ENCODE measurements around the gene CFAP77. TPM values are rescaled to one million over a fixed set of nuclear protein-coding genes. Genes with fewer than 3 reads are reported as not detected.
A peak's percentile ranks its signal among the peaks of the same experiment; 100 is the strongest.

Gene CFAP77
- total and polyA plus RNA-seq, 9 of the 15 experiments (the other 6 are each of a cell fraction or from before 2014, with no cell fraction given) = not detected

GRCh38 chr9:132457504-132458236 is 47.7 kb downstream of the CFAP77 start:
- ChIA-PET POLR2A (interaction anchor here (0.6 kb wide), 1 partner anchor 9 kb away, joined by 4 read pairs; no protein-coding TSS in a partner anchor), CTCF (ENCODE audit: low intra/inter-chr PET ratio) (interaction anchor here (0.5 kb wide), 1 partner anchor 364 kb away, joined by 3 read pairs; no protein-coding TSS in a partner anchor)
- 5% methylated on average over 30 of the region's 36 CpGs for WGBS (ENCODE audit: insufficient coverage, low coverage, missing lambda C conversion rate)
- no peaks in the 10 kb centered on the region for H3K36me3 ChIP-seq (ENCODE audit: control insufficient read depth, insufficient read depth, low read length)
- no peak for DNase-seq (ENCODE audit: extremely low read depth in 1 of 4, low spot score in 3 of 4)
- peaks cover 5% of the 10 kb centered on the region; the same call in 1 of the 2 replicates for H4K20me1 ChIP-seq (replicated peaks; ENCODE audit: control insufficient read depth, insufficient read depth, low read length)
- no peak for ATAC-seq
- H3K4me2 ChIP-seq (ENCODE audit: insufficient read depth, low read length) = no peak overlapping the region
- TF ChIP-seq SFPQ (IDR thresholded peaks at IDR 0.05; ENCODE audit: low read depth, low read length) (no peak), CBX8 (IDR thresholded peaks at IDR 0.05; ENCODE audit: borderline replicate concordance, extremely low read depth, low read depth, low read length, poor library complexity, severe bottlenecking) (peak; percentile 24)
- no peaks in the 10 kb centered on the region for H3K79me2 ChIP-seq (ENCODE audit: control insufficient read depth, insufficient read depth, low read length)
- no peaks in the 10 kb centered on the region for H3K9me1 ChIP-seq (ENCODE audit: control insufficient read depth, insufficient read depth, low read length)
- no peak overlapping the region for H3K9ac ChIP-seq (ENCODE audit: insufficient read depth in 1 of 2, low read depth in 2 of 2, low read length in 2 of 2)
- H3K4me3 ChIP-seq = no peak overlapping the region
- no peaks in the 10 kb centered on the region for H3K9me3 ChIP-seq (replicated peaks; ENCODE audit: control insufficient read depth, insufficient read depth, low read depth, low read length)
- H3K27me3 ChIP-seq (ENCODE audit: control insufficient read depth in 2 of 2, insufficient read depth in 2 of 2, low read length in 2 of 2) = peaks cover 59 to 74% of the 10 kb centered on the region in 2 experiments
- intact Hi-C loops (cut with micrococcal nuclease) (no loop called here), in situ Hi-C loops (cut with MboI) (no loop called here)
- BruUV-seq (replicated peaks) = no TSS peak
- no peaks in the 10 kb centered on the region for H3K4me1 ChIP-seq (replicated peaks in 1 of 2; ENCODE audit: control insufficient read depth in 2 of 2, insufficient read depth in 2 of 2, low read length in 2 of 2)
- no peak overlapping the region for H3K27ac ChIP-seq (ENCODE audit: extremely low read depth, low read depth, low read length)
- H2AFZ ChIP-seq (ENCODE audit: low read depth, low read length) = no peak overlapping the region
- FAIRE-seq = no peak

Measured in K562 (cell line).